ENCODE measurements around the gene RABEP2.

- TF ChIP-seq ARNTL (CRISPR knock-in tag; IDR thresholded peaks at IDR 0.05; ENCODE audit: borderline replicate concordance, low read depth) (no peak), RARB (CRISPR knock-in tag; IDR thresholded peaks at IDR 0.05) (no peak), OSR1 (CRISPR knock-in tag; IDR thresholded peaks at IDR 0.05) (no peak)
- TF ChIP-seq, protein P1, sequence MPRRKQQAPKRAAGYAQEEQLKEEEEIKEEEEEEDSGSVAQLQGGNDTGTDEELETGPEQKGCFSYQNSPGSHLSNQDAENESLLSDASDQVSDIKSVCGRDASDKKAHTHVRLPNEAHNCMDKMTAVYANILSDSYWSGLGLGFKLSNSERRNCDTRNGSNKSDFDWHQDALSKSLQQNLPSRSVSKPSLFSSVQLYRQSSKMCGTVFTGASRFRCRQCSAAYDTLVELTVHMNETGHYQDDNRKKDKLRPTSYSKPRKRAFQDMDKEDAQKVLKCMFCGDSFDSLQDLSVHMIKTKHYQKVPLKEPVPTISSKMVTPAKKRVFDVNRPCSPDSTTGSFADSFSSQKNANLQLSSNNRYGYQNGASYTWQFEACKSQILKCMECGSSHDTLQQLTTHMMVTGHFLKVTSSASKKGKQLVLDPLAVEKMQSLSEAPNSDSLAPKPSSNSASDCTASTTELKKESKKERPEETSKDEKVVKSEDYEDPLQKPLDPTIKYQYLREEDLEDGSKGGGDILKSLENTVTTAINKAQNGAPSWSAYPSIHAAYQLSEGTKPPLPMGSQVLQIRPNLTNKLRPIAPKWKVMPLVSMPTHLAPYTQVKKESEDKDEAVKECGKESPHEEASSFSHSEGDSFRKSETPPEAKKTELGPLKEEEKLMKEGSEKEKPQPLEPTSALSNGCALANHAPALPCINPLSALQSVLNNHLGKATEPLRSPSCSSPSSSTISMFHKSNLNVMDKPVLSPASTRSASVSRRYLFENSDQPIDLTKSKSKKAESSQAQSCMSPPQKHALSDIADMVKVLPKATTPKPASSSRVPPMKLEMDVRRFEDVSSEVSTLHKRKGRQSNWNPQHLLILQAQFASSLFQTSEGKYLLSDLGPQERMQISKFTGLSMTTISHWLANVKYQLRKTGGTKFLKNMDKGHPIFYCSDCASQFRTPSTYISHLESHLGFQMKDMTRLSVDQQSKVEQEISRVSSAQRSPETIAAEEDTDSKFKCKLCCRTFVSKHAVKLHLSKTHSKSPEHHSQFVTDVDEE (CRISPR knock-in tag; IDR thresholded peaks at IDR 0.05), result no peak
These were observed 57.8 kb downstream of the RABEP2 start for GRCh38 chr16:28867241-28867640.
